ENCODE data around the gene RPA1.
"Not testable (repeated sequence)": the region's sequence is repeated elsewhere in the genome, so short reads cannot be mapped to it uniquely, and the experiment has no call there.

Gene RPA1

DNA sequence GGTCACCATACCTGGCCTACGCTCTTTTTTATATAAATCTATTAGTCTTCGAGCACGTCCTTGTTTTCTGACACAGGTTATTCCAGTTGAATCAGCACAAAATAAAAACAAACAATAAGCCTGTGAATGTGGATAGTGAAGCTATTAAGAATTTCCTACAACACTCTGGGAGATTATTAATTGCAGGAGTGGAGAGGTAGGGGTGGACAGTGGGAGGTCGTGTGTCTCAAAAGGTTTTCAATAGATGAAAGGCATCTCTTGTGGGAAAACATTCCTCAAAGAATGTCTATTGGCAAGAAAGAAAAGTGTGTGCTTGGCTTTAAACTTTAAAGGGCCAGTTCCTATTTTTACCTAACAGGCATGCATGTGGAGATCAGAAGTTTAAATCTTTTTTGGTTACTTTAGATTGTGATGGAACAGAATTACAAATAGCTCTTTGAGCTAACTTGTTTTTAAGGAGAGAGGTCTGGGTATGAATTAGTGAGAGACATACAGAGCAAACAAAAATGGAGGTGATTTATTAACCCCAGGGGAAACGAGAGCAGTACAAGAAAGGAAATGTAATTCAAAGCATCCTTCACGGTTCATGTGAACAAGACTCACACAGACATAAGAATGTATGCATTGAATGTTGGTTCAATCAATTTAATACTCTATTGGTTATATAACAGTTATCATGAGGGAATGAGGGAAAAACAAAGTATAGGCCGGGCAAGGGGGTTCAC is 9.1 kb upstream of the RPA1 start:
- DNase-seq, result no peak

DNA sequence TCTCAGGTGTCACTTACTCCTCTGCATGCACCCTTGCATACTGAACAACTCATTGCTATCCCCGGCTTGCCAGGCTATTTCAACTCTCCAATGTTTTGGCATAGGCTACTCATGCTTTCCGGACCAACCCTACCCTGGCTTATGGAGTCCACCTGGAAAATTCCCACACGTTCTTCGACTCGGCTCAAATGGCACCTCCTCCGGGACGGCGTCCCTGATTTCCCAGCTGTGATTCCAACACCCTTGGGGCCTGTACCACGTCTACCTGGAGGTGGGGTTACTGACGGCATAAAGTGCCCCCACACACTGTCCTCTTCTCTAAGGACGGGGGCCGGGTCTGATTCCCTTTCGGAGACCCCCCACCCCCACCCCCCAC is 601 bp upstream of the RPA1 start:
- no peak for DNase-seq

DNA sequence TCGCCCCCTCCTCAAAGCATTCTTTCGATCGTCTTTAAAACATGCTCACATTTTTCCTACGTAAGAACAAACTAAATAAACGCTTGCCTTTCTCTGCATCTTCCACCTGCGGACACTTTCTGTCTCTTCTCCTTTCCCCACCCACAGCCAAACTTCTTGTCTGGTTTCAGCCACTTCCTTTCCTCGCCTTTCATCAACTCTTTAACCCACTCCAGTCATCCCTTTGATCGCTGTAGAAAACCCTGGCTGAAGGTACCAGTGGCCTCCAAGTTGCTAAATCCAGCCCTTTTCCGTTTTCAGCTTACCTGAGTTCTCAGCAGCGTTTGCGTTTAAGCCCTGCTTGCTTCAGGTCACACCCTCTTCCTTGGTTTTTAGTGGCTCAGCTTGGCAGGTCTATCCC is 483 bp downstream of the RPA1 start:
- no peak for DNase-seq

DNA sequence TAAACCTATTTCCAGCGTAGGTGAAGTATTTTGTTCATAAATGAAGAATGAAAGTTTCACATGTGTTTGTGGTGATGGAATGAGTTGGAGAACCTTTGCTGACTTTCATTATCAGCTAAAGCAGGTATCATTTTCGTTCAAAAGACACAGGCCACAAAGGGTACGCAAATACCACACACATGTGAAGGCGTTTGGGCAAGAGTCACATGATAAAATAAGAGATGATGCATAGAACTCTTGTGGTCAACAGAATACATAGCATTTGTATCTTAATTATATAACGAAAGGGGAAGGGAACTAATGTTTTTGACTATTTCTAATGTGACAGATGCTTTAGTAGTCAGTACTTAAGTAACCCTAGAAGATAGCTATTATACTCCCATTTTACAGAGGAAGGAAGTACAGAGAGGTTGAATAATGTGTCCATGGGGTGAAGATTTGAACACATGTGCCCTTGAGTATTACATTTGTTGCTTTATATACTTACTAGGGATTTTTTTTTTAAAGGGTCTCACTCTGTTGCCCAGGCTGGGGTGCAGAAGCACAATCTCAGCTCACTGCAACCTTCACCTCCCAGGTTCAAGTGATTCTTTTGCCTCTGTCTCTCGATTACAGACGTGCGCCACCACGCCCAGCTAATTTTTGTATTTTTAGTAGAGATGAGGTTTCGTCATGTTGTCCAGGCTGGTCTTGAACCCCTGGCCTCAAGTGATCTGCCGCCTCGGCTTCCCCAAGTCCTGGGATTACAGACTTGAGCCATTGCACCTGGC is 4.8 kb downstream of the RPA1 start:
- DNase-seq, result no peak

DNA sequence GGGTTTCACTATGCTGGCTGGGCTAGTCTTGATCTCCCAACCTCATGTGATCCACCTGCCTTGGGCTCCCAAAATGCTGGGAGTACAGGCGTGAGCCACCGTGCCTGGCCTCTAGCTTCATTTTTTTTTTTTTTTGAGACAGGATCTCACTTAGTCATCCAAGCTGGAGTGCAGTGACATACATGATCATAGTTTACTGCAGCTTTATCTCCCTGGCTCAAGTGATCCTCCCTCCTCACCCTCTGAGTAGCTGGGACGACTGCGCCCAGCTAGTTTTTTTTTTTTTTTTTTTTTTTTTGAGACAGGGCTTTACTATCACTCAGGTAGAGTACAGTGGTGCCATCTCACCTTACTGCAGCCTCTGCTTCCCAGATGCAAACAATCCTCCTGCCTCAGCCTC is 9.7 kb downstream of the RPA1 start:
- no peak for DNase-seq

DNA sequence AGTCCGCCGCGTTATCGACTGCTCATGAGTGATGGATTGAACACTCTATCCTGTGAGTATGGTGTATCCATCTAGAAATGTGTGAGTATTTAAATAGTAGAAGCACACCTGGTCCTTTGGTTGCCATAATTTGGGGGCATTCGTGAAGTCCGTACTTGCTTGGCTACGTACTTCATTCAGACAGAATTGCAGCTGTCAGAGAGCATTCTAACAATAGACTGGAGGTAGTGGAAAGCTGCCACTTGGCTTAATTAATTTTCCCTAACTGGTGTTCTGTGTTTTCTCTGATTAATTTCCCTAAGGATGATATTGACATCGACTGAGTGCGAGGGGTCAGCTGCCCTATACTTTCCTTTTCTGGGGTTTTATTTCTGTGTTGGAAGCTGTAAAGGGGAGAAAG is 14.1 kb downstream of the RPA1 start:
- no peak for DNase-seq

DNA sequence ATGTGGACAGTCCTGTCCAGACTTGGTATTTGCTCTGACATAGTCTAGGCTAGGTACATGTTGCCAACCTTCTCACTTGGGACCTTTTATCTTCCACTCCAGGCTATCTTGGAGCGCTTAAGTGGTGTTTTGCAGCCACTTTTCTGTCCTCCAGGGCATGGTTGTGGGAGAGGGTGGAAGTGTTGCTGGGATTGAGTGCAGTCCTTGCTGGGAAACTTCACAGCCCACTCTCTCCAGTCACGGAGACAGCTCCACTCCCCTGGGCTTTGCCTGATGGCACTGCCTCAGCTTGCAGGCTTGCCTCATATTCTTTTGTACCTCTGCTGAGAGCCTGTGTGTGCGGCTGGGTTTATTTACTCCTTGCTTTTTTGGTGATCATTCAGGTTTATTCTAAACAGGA is 17.4 kb downstream of the RPA1 start:
- no peak for DNase-seq

DNA sequence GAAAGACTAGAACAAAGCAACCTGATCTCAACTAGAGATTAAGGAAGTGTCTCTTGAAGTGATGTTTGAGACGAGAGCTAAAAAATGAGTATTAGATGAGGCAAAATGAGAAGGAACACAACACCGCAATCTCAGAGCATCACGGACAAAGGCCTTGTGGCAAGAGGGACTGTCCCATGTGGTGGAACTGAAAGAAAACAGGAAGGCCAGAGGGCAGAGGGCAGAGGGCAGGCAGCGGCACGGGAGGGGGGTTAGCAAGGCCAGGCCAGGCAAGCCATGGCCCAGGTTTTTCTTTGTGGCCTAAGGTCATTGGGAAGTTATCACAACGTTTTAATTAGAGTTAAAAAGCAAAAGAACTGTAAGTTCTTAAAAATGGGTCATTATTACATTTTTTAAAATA is 22.5 kb downstream of the RPA1 start:
- no peak for DNase-seq

DNA sequence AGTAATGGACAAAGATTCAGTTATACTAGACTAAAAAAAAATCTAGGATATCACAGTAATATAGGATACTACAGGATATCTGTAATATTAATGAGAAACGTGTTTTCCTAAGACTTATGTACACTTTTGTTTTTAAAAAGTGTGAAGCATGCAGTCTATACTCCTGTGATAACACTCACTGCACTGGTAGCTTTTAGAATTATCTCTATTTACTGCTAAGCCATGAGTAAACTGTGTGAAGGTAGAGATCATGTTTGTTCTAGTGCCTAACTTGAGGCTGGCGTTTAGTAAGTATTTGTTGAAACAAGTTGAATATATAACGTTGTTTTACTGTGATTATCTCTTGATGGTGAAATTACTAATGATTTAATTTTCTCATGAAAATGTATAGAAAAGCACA is 23.9 kb downstream of the RPA1 start:
- no peak for DNase-seq

DNA sequence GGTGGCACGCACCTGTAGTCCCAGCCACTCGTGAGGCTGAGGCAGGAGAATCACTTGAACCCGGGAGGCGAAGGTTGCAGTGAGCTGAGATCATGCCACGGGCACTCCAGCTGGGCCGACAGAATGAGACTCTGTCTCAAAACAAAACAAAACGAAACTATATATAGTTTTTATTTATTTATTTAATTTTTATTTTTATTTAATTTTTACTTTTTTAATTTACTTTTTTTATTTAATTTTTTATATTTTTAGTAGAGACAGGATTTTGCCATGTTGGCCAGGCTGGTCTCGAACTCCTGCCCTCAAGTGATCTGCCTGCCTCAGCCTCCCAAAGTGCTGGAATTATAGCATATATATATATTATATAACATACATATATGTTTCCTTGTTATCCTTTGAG is 26.7 kb downstream of the RPA1 start:
- DNase-seq, result not testable (repeated sequence)

DNA sequence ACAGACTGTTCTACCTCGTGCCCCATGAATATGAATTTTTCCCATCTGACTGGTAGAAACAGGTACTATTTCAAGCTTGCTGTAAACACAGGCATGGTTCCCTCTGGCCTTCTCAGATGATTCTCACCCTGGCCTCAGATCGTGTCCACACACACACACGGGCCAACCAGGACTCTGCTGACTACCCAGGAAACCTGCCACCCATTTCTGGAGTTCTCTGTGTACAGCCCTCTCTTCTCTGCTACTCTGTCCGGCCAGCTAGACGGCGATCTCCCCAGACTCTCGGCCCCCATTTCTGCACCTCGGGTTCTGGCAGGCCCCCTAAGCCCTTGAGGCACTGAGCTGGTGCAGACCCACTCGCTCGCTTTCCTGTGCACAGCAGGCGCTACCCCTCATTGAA is 31.2 kb downstream of the RPA1 start:
- DNase-seq, result no peak

DNA sequence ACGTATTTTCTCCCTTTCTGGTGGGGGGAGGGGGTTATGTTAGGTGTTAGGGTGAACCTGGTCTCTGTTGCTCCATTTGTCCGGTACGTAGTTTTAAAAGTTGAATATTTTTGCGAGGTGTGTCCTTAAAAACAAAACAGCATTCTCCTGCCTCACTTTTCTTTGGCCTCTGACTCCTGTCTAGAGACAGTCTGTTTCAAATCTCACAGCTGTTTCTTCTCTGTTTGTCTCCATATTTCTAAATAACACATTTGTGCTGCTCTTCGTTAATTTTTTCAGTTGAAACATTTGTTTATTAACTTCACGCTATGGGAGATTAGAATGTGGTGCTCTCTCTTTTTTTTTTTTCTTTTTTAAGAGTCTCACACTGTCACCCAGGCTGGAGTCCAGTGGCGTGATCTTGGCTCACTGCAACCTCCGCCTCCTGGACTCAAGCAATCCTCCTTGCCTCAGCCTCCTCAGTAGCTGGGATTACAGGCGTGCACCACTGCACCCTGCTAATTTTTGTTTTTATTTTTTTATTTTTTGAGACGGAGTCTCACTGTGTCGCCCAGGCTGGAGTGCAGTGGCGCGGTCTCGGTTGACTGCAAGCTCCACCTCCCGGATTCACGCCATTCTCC is 31.7 kb downstream of the RPA1 start:
- no peak for DNase-seq

DNA sequence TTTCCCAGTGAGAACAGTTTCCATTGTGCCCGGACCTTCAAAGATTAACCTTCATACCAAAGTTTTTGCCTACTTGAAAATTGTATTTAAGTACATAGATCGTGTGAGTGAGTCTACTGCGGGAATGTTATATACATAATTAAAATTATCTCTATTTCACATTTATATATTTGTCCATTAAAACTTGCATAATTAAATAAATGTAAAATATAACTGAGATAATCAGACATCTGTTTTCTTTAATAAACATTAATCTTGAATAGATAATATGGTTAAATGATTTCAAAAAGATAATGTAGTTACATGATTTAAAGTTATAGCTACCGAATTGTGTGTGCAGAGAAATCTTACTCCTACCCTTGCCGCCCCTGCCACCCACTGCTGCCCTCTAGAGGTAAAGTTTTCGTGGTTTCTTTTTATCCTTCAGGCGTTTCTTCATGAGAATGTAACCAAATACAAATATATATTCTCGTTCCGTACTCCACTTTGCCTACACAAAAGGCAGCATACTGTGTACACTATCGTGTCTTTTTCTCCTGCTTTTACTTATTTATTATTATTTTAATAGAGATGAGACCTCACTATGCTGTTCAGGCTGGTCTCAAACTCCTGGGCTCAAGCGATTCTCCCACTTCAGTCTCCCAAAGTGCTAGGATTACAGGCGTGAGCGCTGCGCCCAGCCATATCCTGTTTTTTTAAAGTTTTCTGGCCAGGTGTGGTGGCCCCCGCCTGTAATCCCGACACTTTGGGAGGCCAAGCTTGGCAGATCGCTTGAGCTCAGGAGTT is 35.6 kb downstream of the RPA1 start:
- DNase-seq, result no peak

DNA sequence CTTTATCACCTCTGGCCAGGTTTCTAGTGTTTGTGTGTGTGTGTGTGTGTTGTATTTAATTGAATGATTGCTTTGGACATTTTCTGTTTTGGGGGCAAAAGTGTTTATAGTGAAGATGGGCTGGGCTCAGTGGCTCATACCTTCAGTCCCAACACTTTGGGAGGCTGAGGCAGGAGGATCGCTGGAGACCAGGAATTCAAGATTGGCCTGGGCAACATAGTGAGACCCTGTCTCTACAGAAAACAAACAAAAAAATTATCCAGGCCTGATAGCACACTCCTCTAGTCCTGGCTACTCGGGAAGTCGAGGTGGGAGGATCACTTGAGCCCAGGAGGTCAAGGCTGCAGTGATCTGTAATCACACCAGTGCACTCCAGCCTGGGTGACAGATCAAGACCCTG is 37.5 kb downstream of the RPA1 start:
- no peak for DNase-seq

DNA sequence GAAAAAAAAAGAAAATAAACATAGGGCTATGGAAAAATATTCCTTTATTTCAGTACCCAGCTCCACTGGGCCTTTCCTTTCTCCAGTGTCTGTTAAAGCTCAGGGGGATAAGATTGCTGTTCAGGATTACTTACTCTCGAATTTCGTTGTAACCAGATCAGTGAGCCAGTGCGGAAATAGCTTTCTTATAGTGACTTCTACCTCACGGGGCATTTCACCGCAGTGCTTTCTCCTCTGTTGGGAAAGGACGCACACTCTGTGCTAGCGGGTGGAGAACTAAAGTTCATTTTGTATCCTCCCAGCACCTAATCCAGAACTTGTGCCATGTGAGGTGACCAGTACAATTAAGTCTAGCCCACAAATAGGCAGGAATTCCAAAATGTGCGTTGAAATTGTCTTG is 38.3 kb downstream of the RPA1 start:
- DNase-seq, result no peak

DNA sequence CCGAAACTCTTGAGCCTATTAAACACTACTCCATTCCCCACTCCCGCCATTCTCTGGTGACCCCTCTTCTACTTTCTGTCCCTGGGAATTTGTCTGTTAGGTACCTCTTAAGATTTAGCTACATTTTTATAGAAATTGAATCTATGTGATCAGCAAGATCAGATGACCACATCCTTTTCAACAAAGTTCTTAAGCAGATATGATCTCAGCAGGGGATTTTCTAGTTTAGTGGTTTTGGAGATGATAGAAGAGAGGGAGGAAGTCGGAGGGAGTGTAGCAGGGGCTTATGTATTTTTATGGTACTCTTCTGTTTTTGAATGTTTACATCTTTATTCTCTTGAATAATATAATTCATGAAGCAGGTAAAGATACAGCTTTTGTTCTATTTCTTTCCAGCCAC is 40.8 kb downstream of the RPA1 start:
- no peak for DNase-seq

DNA sequence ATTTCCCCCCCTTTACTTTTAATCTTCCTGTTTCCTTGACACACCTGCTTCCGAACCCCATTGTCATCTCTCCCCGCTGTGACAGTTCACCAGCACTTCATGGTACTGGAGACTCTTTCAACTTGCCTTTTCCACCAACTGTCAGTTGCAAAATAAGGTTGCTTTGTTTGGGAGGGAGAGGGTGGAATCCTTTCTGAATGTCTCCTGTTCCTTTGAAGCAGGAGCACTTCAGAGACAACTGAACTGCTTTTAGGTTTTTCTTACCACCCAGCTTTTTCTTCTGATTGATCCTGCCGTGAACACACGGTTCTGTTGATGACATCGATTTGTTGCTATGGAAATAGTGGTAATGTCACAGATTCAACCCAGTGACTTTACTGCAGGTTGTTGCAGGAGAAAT is 42.0 kb downstream of the RPA1 start:
- DNase-seq, result no peak

DNA sequence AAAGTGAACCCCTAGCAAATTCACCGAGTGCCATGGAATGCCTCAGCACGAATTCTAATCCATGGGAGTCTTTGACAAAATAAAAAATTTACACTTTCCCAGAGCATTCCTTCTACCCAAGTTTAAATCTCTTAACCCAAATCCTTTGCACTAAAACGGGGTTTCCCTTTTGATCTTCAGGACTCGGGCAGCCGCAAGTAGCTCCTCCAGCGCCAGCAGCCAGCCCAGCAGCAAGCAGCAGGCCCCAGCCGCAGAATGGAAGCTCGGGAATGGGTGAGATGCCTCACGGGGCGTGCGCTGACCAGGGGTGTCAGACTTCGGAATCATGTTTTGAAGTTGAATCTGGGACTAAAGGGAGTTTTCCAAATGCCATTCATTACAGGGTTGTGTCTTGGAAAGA is 42.4 kb downstream of the RPA1 start:
- no peak for DNase-seq

DNA sequence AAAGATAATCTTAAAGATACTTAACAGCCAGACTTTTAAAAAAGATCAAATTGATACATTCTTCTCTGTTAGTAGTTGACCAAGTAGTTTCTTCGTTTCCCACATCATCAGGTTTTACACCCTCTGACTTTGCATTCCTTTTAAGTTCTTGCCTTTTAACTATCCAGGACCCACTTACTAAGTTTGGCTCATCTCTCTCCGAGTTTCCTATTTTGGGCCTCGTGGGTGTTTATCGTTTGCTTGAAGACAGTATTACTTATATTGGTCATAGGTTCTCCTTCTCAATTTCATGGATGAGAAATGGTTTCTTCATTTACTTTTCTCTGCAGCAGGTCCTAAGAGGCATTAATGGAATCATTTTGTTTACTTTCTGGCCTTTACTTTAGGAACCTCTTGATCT is 43.2 kb downstream of the RPA1 start:
- DNase-seq, result no peak

DNA sequence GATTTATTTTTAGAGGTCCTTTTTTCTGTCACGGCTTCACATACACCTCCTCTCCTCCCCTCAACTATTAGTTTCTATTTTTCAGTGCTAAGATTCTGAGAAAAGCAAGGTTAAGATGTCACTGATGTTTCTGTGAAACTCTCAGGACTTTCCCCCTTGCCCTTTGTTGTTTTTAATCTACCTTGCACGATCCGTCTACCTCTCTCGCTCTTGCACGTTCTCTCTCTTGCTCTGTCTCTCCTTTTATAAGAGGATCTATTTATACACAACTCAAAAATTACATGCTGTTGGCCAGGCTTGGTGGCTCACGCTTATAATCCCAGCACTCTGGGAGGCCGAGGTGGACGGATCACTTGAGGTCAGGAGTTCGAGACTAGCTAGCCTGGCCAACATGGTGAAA is 43.6 kb downstream of the RPA1 start:
- DNase-seq, result no peak

DNA sequence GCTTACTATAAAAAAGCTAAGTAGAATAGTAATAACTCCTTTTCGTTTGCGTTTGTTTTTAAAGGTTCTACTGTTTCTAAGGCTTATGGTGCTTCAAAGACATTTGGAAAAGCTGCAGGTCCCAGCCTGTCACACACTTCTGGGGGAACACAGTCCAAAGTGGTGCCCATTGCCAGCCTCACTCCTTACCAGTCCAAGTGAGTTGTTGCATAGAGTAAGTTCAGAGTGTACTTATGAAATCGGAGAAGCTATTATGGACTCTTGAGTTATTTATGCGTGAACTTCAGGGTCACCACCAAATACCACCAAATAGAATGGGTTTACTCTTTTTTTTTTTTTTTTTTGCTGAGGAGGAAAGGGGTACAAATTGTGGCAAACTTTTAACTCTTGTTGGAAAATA is 45.8 kb downstream of the RPA1 start:
- no peak for DNase-seq

DNA sequence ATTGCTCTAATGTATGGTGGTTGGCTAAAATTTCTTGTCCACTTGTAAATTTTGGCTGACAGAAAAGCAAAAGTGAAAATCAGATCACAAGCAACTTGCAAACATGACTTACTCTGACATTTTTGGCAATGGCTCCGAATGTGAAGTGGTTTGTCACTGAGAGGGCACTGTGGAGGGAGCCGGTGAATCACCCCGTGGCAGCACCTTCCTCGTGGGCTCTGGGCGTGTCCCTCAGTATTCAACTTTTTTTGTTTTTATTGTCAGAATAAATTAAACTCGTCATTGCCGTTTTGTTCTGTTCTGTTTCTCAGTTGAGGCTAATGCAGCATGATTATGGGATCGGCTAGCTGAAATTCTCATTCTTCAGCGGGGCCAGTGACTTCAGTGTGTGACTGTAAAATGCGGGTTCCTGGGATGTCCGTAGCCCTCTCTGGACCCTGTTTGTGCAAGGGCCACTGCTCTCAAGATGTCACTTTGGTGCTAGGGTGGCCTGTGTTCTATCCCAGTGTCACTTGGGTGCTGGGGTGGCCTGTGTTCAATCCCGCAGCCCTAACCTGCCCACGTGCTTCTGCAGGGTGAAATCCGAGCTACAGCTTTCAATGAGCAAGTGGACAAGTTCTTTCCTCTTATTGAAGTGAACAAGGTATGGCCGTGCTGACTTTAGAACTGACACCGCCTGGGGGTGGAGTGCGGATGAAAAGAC is 48.8 kb downstream of the RPA1 start:
- no peak for DNase-seq

All from NCI-H2029 (cell line).